Activated CD8-positive, alpha-beta memory T cell treated with anti-CD3 and anti-CD28 coated beads for 24 hours (primary cell): ENCODE data around the gene MAML2.

ENCODE experiments used
- DNase-seq: peaks from one replicate; pipeline ENCODE4 v3.0.0-alpha.2; 2020

Gene MAML2

DNA sequence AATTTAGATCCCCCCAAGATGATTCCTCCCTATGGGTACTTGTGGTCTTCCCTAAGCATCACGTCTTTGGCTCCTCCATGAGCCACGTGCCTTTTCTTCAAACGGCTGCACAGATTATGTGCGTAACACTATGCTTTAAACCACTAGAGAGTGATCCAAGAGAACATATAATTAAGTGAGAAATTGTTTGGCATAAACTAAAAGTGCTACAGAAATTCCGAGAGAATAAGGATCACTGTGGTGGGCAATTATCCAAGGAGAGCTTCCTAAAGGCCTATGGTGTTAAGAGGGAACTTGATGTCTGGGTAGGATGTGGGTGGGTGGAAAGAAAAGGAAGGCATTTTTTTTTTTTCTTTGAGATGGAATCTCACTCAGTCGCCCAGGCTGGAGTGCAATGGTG, 110.9 kb downstream of the MAML2 start:
- DNase-seq = no peak

- no peak for DNase-seq
Observed at GRCh38 chr11:96230686-96231085, 112.3 kb downstream of the MAML2 start.

DNA sequence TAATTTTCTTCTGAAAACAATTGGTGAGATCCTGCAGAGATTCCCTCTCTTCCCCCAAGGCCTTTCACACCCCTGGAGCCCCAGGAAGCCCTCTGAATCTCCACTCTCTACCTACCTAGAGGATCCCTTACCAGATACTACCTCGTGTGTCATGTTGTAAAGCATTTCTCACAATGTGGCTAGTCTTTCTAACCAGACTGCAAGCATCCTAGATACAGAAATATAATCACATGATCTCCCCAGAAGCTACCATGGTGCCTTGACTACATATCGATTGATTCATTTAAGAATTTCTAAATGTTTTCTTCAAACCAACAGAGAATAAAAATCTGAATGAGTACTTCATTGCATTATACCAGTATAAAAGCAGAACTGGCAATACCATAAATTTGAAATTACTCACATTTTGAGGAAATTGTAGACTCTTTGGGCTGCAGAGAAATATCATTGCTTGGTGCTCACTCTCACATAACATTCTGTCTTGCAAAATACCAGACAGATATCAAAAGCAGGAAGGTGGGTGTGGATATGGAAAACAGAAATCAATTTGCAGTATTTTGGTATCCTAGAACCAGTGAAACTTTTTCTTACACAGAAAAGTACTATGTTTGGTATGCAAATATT, 113.5 kb downstream of the MAML2 start:
- no peak for DNase-seq

DNA sequence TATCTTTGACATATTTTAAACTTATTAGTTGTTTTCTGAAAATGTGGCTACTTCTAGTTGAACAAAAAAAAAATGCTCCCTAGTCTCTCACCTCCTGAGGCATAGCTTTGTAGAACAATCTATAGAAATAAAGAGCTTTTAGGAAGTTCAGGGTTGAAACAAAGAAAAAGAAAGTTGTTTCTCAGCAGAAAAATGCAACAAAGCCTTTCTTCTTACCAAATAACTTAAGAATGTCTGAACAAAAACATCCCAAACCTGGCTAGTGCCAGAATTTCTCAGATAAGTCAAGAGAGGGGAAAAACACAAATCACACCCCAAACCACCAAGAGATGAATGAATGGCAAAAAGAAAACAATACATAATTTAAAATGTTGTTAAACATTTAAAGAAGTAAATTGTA, 114.1 kb downstream of the MAML2 start:
- no peak for DNase-seq

DNA sequence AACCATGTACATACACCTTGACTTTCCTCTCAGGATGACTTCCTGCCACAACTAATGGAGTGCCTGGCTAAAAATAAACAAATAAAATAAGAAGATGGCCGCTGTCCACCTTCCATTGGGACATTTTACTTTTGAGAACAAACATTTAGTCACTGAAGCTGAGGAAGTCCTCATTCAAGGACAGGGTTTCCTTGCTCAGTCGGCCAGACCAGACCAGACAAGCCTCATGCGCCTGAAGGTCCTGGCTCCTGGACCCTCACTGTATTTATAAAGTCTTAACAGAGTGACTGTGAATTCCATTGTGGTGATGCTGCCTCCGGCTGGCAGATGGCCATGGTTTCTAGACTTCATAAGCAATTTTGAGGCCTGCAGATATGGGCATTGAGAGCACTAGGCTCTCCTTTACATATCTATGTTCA, 114.5 kb downstream of the MAML2 start:
- DNase-seq = no peak

DNA sequence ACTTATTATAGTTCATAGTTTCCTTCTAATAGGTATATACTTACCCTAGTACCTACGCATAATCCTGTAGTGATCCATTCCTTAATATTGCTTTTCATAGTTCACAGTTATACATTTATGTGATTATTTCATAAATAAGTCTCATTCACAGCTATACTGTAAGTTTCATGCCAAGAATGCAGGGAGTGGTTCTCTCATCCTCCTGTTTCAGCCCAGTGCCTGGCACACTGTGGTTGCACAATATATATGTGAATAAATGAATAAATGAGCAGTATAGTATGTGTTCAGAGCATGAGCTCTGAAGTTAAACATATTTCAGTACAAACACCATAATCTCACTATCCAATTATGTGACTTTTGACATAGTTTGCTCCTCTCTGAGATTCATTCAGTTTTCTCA, 115.8 kb downstream of the MAML2 start:
- no peak for DNase-seq

GRCh38 chr11:96223083-96223482, 119.9 kb downstream of the MAML2 start:
- DNase-seq = no peak

DNA sequence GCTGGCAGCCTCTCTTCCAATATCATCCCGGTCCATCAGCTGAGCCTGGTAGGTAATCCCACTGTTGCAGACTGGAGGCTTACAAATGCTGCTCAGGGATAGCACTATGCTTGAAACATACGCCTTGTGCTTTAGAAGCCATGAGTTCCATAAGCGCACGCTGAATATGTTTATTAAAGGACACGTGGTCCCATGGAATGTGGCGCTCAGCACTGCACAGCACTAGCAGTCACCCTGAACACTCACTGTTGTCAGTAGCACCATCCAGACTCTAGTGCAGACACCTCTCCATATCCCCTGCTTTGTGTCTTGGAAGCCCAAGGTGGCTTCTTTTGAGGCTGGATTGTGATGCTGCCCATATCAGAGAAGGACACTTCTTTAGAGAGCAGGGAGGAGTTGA, 120.9 kb downstream of the MAML2 start:
- DNase-seq = no peak

- no peak for DNase-seq
Observed at GRCh38 chr11:96221244-96222070, 121.5 kb downstream of the MAML2 start.

DNA sequence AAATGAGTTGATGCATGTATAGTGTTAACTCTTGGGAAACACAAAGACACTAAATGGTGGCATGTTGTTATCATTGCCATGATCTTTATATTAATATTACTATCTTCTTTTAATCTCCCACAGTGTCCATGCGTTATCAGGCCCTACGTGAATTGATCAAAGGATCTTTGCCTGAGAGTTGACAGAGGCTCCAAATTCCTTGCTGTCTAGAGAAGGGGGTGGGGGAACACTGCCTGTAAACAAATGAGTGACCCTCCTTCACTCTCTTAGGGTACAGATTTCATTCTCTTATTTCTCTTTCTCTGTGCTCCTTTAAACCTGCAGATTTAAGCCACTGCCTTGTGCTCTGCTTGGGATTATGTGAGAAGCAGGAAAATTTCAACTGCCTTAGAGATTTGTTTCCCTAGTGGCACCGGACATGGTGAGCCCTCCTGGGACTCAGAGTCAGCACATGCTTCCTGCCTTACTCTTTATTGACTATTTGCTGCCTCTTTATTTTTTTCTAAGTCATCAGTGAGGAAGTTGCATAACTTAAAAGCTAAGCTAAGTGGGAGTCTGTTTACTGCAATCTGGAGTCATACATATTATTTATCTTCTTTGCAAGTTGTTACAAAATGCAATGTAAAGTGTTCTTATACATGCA, 122.9 kb downstream of the MAML2 start:
- DNase-seq = no peak

DNA sequence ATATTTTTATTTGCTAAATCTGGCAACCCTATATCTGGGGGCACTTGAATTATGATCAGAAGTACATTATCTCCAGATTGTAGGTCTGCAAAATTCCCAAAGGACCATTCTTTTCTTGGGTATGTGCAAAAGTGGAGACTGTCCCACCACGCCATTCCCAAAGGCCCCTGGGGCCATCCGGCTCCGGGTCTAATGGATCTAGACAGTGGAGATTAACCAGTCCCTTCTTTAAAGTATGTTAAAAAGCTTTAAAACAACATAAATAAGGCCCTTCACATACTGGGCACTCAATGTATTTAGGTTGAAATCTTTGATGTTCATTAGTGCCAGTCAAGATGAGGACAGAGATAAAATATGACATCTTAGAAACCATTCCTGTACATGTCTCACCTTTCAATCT, 124.1 kb downstream of the MAML2 start:
- DNase-seq = no peak

GRCh38 chr11:96218006-96218405, 125.0 kb downstream of the MAML2 start:
- DNase-seq = no peak

DNA sequence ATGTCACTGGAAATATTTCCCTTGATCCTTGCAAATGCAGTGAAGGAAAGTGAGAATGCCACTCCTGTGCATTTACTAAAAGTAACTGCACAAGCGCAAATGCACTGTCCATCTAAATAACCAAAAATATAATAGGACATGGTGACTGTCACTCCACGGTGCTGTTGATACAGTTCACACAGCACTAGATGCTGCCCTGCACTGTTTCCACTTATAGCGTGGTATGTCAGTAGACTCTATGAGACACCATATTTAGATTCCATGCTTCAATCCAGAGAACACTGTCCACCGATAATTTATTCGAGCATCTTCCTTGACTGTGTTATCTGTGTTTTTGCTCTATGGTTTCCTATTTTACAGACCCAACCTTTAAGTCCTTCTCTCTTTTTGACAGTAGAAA, 125.8 kb downstream of the MAML2 start:
- no peak for DNase-seq

DNA sequence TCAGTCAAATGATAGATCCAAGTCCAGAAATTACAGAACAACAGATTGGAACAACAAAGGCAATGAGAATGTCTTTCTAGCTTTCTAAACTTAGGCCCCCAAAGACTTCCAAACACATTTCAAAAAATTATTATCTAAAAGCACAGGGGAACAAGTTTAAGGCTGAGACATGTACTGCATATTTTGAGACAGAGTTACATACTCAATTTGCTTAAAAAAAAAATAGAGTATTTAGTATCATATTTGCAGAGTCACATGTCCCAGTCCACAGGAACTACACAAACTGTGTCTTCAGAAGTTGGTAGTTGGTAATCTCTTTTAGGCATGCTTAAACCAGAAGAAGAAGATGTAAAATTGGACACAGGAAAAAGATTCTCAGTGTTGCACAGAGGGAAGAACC, 127.2 kb downstream of the MAML2 start:
- DNase-seq = no peak

GRCh38 chr11:96215110-96215782, 127.7 kb downstream of the MAML2 start:
- DNase-seq = no peak

DNA sequence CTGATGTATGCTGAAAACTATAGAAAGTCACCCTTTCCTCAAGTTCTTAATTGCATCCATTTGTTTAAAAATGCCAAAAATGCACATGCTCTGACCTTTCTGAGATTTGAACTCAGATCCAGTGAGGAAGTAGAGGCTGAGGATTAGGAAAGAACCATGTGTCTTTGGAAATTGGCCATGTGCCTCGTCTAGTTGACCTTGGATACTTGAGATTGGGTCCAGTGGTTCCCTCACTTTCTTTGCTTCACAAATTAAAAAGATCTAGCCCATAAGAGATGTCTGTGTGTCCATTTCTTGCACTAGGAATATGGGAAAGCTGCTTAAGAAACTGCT, 128.3 kb downstream of the MAML2 start:
- no peak for DNase-seq

DNA sequence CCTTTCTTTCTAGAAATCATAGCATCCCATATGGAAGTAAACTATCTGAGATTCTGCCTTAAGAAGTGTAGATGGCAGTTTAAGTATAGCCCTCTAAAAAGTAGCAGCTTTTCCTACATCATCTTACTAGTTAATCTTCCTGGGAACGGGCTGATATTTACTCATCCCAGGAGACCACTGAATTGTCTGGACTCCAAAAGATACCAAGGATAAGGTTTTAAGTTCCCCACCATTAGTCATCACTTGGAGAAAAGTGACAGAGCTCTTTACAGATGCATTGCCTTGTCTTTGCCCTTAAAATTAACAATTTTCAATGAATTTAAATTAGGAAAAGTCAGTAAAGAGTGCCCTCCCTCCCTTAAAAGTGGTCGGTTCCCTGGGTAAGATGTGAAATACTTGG, 129.5 kb downstream of the MAML2 start:
- DNase-seq = no peak

DNA sequence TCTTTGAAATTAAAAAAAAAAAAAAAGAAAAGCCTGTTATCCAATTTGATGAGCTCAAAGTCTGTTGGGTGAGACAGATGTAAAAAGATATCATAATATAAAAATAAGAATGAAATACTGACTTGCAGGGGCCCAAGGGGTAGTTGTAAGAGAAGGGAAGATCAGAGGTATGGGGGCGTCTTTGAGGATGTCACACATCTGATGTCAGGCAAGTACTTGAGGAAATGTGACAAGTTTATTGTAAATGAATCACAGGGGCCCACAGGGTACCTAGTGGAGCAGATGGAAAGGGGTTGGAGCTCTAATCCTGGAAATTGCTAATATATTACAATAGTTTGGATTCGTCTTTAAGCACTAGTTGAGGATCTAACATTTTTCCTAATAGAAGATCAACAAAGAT, 131.6 kb downstream of the MAML2 start:
- DNase-seq = no peak

- no peak for DNase-seq
Observed at GRCh38 chr11:96207459-96208449, 135.2 kb downstream of the MAML2 start.

DNA sequence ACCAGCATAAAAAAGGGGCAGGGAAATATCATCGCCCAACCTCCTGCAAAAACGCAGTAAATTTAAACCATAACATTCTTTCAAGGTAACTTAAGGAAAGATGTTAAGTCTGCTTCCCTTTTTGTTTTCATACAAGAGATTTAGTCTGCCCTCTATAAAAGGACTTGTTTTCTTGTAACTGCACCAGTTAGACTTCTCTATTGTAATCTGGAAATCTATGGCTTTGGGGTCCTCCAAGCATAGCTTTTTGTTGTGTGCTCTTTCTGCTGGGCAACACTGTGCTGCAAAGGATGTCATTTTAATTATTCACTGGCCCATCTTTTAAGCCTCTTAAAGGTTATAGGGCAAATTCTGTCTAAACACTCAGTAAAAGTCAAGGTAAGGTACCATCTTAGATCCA, 136.0 kb downstream of the MAML2 start:
- no peak for DNase-seq

- DNase-seq = no peak
Observed at GRCh38 chr11:96205460-96205809, 137.6 kb downstream of the MAML2 start.

GRCh38 chr11:96204721-96205459, 138.1 kb downstream of the MAML2 start:
- DNase-seq = no peak
